ENCODE results near the gene IMPG2.

IMPG2 gene

DNA sequence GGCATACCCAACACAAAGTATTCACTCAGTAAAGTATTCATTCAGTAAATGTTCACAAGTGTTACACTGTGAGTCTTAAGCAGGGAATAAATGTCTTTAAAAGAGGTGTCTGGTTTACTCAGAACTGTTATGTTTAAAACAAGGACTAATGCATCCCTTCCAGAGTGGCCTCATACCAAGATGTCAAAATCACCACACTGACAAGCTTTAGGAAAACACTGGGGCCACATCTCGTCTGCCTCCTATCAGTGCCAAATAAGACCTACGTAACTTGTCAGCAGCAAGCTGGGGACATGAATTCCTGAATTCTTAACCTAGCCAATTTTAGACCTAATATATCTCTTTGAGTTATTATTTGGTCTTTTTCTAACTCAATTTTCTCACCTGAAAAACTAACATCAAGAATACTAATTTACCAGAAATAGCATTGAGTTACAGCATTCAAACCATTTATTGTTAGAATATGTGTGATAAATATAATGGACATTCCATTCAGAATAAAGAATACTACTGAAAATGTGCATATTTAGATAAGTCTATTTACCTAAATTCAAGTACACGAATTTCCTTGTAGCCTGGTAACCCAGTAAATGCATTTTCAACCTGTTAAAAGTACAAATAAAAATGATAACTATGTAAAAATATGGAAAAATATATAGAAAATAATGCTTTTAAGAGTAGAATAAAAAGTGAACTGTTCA lies 51.3 kb downstream of the IMPG2 start:
- ATAC-seq (ENCODE audit: insufficient read depth, low read depth) (no peak), DNase-seq (no peak)
- Histone ChIP-seq H4K20me1 (ENCODE audit: insufficient read depth, low read length) (no peaks in the 10 kb centered on the region), H3K4me3 (ENCODE audit: low read depth in 1 of 2, low read length in 2 of 2) (no peak overlapping the region), H3K36me3 (ENCODE audit: insufficient read depth, low read length) (no peaks in the 10 kb centered on the region), H3K9ac (ENCODE audit: low read depth, low read length) (no peak overlapping the region), H3K9me3 (ENCODE audit: insufficient read depth, low read length, severe bottlenecking) (no peaks in the 10 kb centered on the region), H3K4me1 (ENCODE audit: insufficient read depth, low read length) (no peaks in the 10 kb centered on the region), H3K27me3 (ENCODE audit: insufficient read depth, low read length, poor library complexity) (no peaks in the 10 kb centered on the region), H3K4me2 (ENCODE audit: insufficient read depth, low read length) (no peak overlapping the region), H2AFZ (ENCODE audit: low read depth, low read length) (no peak overlapping the region), H3K79me2 (ENCODE audit: insufficient read depth, low read length) (no peaks in the 10 kb centered on the region), H3K27ac (ENCODE audit: low read length) (no peak overlapping the region)
- no peak for TF ChIP-seq EZH2 (IDR thresholded peaks at IDR 0.05; ENCODE audit: borderline replicate concordance, low read depth, low read length, severe bottlenecking)
- no peak for TF ChIP-seq CTCF (IDR thresholded peaks at IDR 0.05; ENCODE audit: borderline replicate concordance, extremely low read depth, low read length, poor library complexity, severe bottlenecking)

- no peak overlapping the region for H3K9ac ChIP-seq (ENCODE audit: low read depth, low read length)
- no peak for DNase-seq
- no peaks in the 10 kb centered on the region for H4K20me1 ChIP-seq (ENCODE audit: insufficient read depth, low read length)
- no peaks in the 10 kb centered on the region for H3K36me3 ChIP-seq (ENCODE audit: insufficient read depth, low read length)
- ATAC-seq (ENCODE audit: insufficient read depth, low read depth), result no peak
- no peak overlapping the region for H3K4me2 ChIP-seq (ENCODE audit: insufficient read depth, low read length)
- H3K4me1 ChIP-seq (ENCODE audit: insufficient read depth, low read length), result no peaks in the 10 kb centered on the region
- H3K9me3 ChIP-seq (ENCODE audit: insufficient read depth, low read length, severe bottlenecking), result no peaks in the 10 kb centered on the region
- H2AFZ ChIP-seq (ENCODE audit: low read depth, low read length), result no peak overlapping the region
- H3K79me2 ChIP-seq (ENCODE audit: insufficient read depth, low read length), result no peaks in the 10 kb centered on the region
- no peaks in the 10 kb centered on the region for H3K27me3 ChIP-seq (ENCODE audit: insufficient read depth, low read length, poor library complexity)
- no peak for TF ChIP-seq EZH2 (IDR thresholded peaks at IDR 0.05; ENCODE audit: borderline replicate concordance, low read depth, low read length, severe bottlenecking)
- TF ChIP-seq CTCF (IDR thresholded peaks at IDR 0.05; ENCODE audit: borderline replicate concordance, extremely low read depth, low read length, poor library complexity, severe bottlenecking), result no peak
- no peak overlapping the region for H3K4me3 ChIP-seq (ENCODE audit: low read depth in 1 of 2, low read length in 2 of 2)
- H3K27ac ChIP-seq (ENCODE audit: low read length), result no peak overlapping the region
Measured at GRCh38 chr3:101268141-101268540, 52.2 kb downstream of the IMPG2 start.

GRCh38 chr3:101266566-101266965 lies 53.8 kb downstream of the IMPG2 start:
- ATAC-seq (ENCODE audit: insufficient read depth, low read depth), result no peak
- H3K4me1 ChIP-seq (ENCODE audit: insufficient read depth, low read length), result no peaks in the 10 kb centered on the region
- TF ChIP-seq EZH2 (IDR thresholded peaks at IDR 0.05; ENCODE audit: borderline replicate concordance, low read depth, low read length, severe bottlenecking), result no peak
- no peak for TF ChIP-seq CTCF (IDR thresholded peaks at IDR 0.05; ENCODE audit: borderline replicate concordance, extremely low read depth, low read length, poor library complexity, severe bottlenecking)
- no peaks in the 10 kb centered on the region for H3K27me3 ChIP-seq (ENCODE audit: insufficient read depth, low read length, poor library complexity)
- no peaks in the 10 kb centered on the region for H3K36me3 ChIP-seq (ENCODE audit: insufficient read depth, low read length)
- no peak overlapping the region for H3K9ac ChIP-seq (ENCODE audit: low read depth, low read length)
- no peak overlapping the region for H3K27ac ChIP-seq (ENCODE audit: low read length)
- no peaks in the 10 kb centered on the region for H4K20me1 ChIP-seq (ENCODE audit: insufficient read depth, low read length)
- H2AFZ ChIP-seq (ENCODE audit: low read depth, low read length), result no peak overlapping the region
- no peak for DNase-seq
- no peak overlapping the region for H3K4me2 ChIP-seq (ENCODE audit: insufficient read depth, low read length)
- no peaks in the 10 kb centered on the region for H3K9me3 ChIP-seq (ENCODE audit: insufficient read depth, low read length, severe bottlenecking)
- H3K79me2 ChIP-seq (ENCODE audit: insufficient read depth, low read length), result no peaks in the 10 kb centered on the region
- no peak overlapping the region for H3K4me3 ChIP-seq (ENCODE audit: low read depth in 1 of 2, low read length in 2 of 2)

All from DND-41 (cell line).